ENCODE data around the gene CDC42EP4.

DNA sequence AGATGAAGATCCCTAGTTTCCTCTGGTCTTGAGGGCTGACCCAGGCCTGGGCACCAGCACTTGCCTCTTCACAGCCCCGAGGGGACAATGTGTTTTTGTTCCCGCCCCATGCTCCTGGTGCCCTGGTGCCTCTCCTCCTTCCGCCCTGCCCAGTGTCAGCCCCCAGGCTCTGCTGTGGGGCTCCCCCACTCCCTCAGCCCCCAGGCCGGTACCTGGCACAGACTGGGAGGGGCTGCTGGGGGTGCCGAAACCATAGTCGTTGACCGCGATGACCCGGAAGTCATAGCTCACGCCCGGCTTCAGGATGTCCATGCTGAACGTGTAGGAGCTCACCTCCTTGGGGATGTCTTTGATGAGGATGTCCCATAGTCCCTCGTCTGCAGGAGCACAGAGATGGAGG, 40.5 kb upstream of the CDC42EP4 start:
- TF ChIP-seq EZH2 (IDR thresholded peaks at IDR 0.05; ENCODE audit: borderline replicate concordance, low read depth, low read length, severe bottlenecking), result no peak
- TF ChIP-seq, protein P1, sequence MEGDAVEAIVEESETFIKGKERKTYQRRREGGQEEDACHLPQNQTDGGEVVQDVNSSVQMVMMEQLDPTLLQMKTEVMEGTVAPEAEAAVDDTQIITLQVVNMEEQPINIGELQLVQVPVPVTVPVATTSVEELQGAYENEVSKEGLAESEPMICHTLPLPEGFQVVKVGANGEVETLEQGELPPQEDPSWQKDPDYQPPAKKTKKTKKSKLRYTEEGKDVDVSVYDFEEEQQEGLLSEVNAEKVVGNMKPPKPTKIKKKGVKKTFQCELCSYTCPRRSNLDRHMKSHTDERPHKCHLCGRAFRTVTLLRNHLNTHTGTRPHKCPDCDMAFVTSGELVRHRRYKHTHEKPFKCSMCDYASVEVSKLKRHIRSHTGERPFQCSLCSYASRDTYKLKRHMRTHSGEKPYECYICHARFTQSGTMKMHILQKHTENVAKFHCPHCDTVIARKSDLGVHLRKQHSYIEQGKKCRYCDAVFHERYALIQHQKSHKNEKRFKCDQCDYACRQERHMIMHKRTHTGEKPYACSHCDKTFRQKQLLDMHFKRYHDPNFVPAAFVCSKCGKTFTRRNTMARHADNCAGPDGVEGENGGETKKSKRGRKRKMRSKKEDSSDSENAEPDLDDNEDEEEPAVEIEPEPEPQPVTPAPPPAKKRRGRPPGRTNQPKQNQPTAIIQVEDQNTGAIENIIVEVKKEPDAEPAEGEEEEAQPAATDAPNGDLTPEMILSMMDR (IDR thresholded peaks at IDR 0.05; ENCODE audit: borderline replicate concordance, extremely low read depth, low read length, poor library complexity, severe bottlenecking), result no peak

Data from DND-41 (cell line).